HG03159 (cell line): ENCODE data around the gene MRPL37.
"Not testable (repeated sequence)": the region's sequence is repeated elsewhere in the genome, so short reads cannot be mapped to it uniquely, and the experiment has no call there.

Experiments
- ATAC-seq: cut with Tn5 transposase; IDR thresholded peaks from one replicate; pipeline ENCODE4 v1.9.1; 2021; ENCODE audit warnings: mild to moderate bottlenecking, moderate library complexity; ENCODE audit not compliant: unreplicated experiment

MRPL37 gene

DNA sequence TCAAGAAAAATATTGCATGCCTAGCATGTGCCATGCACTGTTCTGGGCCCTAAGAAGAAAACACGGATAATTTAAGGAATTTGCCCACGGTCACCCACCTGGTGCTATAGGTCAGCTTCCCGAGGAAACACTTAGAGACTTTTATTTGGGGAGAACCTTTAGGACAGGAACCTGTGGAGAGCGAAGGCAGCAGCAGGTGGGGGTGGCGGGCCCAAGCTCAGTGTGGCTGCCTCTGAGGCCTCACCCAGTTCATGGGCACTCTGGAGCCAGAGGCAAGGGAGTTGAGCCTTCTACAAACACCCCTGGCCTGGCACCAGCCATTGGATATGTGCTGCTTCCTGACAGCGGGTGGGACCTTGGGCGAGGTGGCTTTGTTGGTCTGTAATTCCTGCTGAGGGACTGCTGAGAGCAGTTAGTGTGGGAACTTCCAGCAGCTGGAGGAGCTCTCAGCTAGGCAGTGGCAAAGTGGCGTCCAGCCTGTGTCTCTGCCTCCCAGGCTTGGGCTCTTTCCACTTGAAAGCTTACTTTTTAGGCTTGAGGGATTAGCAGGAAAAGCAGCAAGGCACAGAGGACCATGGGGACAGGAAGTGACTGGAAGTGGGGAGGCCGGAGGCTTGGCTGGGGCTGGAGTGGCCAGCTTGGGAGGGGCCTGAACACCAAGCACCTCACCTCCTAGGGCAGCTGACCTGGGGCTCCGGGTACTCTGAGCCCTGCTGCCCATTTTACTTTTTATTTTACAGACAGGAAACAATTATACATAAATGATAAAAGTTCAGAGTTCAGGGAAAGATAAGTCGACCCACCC, 19.1 kb downstream of the MRPL37 start:
- no peak for ATAC-seq

DNA sequence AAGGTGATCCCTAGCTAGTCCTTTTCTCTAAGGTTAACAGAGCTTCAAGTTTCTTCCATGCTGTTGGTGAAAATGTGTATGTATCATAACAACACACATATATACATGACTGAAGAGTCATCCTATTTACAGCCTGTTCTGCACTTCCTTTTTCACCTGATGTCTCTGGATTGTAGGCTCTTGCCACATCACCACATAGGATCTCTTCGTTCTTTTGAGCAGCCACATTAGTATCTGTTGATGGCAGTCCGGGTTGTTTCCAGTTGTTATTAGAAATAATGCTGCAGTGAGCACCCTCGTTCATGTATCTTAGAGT, 19.7 kb downstream of the MRPL37 start:
- ATAC-seq = no peak

DNA sequence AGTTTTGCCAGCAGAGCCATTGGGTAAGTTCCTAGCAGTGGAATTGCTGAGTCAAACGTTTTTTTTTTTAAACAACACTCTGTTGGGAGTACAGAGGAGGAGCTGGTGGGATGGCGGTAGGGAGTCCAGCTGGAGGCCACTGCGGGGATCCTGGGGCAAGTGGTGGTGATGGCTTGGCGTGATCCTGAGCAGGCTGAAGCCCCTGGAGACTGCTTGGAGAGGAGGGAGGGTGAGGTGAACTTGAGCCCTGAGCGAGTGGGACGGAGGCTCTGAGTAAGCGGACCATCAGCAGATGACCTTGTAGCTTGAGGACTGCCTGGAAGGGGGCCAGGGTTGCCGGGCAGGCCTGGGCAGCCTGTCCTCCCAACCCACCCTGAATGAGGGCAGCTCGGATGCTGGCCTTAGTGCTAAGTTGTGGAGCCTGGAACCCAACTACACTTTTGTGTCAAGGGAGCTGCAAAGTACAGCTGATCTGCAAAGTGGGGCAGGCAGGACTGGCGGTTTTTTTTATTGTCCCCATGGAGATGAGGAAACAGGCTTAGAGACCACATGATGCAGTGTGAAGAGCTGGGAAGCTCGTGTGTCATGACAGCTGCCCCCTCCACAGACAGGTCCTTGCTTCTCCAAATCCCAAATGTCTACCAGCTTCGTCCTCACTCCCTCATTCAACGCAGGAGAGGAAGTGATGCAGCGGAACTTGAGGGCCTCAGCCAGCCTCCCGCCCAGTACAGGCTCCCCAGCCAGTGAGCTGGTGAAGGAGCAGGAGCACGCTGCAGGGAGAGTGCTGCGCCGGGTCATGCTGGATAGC, 20.2 kb downstream of the MRPL37 start:
- ATAC-seq = no peak

DNA sequence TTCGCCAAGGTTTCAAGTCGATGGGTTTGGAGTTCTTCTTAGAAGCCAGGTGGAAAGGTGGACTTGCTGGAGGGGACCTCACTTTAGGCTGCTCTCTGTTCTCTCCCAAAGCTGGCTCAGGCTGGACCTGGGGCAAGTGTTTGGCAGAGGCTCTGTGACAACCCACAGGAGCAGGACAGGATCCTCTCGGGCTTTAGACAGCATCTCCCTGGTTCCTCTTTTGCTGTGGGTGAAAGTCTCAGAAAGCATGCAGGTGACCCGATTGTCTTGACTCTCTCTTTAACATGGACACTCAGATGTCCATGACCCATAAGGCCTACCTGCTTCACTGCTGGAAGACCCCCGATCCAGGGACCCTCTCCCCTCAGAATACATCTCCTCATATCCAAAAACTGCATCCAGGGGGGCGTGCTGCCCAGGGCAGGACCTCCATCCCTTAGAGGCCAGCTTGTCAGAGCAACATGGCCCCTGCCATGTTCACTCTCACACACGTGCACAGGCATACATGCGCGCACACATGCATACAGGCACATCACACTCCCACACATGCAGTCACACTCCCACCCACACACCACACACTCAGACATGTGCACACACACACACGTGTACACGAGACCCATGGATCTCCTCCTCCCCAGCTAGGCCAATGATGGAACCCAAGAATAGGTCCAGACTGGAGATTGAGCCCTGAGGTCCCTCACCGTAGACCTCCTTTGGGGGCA, 21.3 kb downstream of the MRPL37 start:
- no peak for ATAC-seq

DNA sequence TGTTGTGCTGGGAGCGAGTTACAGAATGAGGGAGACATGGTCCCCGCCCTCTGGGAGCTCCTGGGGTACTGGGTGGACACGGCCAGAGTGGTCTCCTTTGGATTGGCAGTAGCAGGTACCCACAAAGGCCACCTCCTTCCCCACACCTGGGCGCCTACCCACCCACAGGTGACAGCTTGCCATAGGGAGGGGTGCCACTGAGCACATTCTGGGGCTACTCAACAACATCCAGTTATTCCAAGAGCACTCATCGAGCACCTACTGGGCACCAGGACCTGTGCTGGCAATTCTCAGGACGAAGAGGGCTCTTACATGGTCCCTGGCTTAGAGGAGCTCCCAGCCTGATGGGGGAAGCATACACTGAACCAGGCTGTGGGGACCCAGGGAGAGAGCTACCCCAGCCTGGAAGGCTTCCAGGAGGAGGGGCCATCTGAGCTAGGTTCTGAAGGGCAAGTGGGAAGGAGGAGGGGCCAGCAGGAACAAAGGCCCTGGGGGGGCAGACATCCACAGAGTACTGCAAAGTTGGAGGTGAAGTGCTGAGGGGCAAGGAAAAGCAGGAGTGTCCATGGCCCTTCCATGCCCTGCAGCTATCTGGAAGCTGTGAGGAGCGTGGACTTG, 22.0 kb downstream of the MRPL37 start:
- no peak for ATAC-seq

DNA sequence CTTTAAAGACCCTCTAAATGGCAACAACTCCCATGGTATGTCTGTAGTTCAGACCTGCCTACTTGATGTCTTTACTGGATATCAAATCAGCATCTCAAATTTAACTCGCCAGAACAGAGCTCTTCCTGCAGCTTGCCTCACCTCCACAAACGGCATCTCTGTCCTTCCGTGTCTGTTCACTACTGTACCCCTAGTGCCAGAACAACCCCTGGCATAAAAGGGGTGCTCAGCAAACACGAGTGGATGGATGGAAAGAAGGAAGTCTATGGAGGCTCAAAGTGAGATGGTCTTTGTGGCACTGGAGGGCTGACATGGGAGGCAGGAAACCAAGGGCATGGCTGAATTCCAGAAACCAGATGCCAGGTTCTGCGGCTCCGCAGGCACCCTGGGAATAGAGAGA, 22.7 kb downstream of the MRPL37 start:
- no peak for ATAC-seq

DNA sequence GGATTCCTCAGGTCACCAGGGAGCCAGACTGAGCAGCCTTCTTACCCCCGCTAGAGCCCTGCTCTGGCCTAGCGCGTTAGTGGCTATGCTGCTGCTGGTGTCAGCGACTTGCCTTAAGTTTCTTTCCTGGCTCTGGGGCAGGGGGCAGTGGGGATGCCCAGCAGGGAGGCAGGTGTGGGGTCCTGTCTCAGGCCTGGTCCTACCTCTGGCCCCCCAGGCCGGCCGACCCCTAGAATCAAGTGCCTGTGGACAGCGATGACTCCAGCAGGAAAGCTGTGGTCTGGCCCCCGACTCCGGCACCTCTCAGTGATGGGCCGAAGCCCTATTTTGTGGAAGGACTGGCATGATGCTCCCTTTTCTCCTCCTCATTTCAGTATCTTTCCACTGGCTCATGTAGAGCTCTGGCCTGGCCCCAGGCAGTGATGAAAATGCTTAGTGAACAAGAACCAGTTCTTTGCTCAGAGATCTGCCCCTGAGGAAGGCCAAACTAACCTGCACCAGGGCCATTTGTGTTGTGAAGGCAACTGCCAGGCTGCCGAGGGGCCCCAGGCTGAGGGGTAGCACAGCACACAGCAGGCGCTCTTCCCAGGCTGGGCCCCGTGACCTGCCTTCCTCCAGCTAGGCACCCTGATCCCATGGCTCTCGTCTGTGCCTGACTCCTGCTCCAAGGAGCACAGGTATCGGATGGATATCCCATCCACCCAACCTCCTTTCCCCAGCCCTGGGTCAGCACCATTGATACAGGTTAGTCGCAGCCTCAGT, 23.7 kb downstream of the MRPL37 start:
- no peak for ATAC-seq

DNA sequence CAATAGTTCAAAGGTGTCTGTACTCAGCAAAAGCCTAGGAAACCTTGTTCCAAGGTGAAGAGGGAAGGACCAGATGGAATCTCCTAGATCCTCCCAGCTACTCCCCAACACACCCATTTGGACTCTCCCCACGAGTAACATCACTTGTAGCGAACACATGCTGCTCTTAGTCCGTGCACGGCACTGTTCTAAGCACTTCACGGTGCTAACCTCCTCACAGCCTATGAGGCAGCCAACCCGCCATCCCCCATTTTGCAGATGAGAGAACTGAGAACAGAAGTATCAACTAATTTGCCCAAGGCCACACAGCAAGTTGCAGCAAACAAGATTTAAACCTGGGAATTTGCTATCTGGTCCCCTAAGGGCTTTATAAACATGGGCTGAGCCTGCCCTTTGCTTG, 24.3 kb downstream of the MRPL37 start:
- ATAC-seq = no peak

DNA sequence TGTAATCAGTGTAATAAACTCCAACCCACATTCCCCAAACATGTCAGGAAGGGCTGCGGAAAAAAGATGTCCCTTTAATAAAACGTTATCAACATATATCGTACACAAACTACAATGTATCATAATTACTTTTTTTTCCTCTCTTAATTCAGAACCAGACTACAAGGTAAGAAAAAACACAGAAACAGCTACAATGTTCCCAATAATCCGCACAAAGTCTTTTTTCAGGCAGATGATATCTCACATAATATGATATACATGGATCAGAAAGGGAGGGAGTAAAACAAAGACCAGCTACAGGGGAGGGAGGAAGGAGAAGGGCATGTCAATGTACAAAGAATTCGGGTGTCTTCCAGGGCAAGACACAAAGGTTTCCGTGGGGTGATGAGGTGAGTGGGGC, 25.4 kb downstream of the MRPL37 start:
- no peak for ATAC-seq

DNA sequence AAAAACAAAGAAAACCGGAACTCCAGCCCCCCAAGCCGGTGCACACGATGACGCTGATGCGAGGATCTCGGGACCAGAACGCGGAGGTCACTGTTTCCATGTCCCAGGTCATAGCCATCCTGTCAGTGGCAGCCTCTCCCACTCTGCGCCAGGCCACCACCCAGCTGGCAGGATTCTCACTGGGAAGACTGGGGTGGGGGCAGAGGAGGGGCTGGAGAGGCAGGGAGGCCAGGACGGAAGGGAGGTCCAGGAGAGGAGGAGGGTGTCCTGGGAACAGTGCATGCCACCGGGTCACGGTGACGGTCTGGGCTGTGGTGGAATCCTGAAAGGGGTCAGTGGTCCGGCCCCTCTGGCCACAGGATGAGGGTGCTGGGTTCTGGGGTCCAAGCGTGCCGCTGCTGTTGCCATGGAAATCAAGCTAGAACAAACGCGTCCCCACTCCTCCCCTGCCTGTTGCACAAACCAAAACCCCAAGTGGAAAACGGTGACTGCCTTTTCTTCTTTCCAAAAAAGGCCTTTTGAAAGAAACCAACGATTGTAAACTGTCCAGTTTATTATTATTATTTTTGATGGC, 26.1 kb downstream of the MRPL37 start:
- no peak for ATAC-seq

DNA sequence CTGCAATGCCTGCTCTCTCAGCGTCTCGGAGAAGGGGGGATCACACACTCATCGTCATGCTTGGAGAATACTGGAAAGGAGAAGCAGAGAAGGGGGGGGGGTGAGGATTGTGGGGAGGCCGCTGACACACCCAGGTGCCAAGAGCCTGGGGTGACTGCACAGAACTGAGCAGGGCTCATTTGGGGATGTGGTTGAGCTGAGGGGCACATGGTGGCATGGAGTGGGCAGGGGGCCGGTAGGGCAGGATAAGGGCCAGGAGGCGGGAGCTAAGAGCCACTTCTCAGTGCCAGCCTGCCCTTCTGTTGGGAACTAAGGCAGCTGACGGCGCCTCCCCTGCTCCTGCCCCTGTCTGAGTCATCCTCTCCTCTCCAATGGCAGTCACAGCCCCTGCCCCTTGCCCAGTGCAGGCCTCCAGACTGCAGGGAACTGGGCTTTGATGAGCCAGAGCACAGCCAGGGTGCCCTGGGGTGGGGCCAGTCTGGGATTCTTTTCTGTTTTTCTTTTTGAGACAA, 27.2 kb downstream of the MRPL37 start:
- no peak for ATAC-seq

DNA sequence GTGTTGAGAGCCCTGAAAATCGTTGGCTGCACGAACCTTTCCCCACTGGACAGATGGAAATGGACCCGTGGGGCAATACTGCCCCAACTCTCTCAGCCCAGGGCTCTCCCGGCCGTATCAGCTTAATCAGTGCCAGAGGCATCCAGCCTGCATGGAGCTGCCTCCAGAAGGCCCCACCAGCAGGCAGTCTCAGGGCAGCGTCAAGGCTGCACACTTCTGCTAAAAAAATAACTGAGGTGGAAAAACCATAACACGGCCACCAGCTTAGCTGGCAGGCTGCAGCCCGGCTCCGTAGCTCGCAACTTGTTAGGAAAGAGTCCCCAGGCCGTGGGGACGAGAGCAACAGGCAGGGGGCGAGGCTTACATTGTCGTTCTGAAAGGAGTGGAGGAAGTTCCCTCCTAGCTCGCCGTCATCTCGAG, 27.9 kb downstream of the MRPL37 start:
- no peak for ATAC-seq

DNA sequence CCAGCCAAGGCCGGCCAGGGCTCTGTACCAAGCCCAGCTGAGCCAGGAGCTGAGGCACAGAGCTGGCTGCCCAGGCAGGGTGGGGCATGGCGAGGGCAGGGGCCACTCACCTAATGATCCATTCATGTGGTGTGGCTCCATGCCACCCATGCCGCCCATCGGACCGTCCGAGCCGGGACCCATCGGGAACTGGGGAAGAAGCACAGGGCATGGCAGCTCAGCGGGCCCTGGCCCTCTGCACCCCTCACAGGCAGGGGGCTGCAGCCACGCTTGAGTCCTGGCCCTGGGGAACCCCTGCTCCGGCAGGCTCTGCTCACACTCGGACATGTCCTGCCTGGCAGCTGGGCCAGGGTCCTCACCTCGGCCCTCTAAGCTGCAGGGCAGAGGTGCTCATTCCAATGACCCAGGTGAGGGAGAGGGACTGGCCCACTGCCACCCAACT, 28.7 kb downstream of the MRPL37 start:
- no peak for ATAC-seq

DNA sequence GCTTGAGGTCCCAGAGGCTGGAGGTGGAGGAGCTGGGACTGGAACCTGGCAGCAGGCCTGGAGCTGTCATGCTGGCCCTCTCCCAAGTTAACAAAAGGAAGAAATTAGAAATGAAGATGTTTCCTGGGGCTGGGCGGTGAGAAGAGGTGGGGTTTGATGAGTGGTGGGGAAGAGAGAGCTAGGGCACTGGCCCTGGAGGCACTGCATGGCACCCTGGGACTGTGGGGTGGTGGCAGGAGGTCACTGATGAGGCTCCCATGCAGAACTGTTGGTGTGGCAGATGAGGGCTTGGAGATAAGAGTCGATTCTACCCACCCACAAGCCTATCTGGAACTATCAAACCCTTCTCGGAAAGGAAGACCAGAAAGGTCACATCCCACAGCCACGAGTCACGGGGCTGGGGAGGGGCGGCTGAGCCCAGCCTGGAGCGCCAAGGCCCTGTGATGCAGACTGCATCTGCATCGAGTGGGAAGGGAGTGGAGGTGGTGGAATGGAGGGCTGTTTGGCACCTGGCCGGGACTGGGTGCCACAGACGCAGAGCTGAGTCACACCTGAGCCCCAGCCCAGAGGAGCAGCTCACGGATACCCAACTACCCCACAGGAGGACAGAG, 29.4 kb downstream of the MRPL37 start:
- no peak for ATAC-seq

DNA sequence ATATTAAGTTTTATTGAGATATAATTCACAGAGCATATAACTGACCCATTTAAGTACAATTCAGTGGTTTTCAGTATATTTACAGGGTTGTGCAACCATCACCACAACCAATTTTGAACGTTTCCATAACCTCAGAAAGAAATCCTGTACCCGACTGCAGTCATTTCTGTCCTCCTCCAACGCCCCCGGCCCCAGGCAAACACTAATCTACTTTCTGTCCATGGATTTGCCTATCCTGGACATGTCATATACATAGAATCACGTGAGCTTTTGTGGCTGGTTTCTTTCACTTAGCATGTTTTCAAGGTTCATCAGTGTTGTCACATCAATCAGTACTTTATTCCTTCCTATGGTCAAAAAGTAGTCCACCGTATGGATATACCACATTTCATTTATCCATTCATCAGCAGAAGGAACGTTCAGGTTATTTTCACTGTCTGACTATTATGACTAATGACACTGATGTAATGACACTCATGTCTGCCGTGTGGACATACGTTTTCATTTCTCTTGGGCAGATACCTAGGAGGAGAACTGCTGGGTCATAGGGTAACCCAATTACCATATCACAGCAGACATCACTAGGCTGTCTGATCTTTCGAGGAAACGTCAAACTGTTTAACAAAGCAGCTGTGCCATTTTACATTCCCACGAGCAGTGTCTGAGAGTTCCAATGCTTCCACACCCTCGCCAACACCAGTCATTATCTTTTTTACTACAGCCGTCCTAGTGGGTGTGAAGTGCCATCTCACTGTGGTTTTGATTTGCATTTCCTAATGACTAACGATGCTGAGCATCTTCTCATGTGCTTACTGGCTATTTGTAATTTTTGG, 30.8 kb downstream of the MRPL37 start:
- no peak for ATAC-seq

DNA sequence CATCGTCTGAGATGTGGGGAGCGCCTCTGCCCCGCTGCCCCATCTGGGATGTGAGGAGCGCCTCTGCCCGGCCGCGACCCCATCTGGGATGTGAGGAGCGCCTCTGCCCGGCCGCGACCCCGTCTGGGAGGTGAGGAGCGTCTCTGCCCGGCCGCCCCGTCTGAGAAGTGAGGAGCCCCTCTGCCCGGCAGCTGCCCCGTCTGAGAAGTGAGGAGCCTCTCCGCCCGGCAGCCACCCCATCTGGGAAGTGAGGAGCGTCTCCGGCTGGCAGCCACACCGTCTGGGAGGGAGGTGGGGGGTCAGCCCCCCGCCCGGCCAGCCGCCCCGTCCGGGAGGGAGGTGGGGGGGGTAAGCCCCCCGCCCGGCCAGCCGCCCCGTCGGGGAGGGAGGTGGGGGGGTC, 33.2 kb downstream of the MRPL37 start:
- not testable (repeated sequence) for ATAC-seq

DNA sequence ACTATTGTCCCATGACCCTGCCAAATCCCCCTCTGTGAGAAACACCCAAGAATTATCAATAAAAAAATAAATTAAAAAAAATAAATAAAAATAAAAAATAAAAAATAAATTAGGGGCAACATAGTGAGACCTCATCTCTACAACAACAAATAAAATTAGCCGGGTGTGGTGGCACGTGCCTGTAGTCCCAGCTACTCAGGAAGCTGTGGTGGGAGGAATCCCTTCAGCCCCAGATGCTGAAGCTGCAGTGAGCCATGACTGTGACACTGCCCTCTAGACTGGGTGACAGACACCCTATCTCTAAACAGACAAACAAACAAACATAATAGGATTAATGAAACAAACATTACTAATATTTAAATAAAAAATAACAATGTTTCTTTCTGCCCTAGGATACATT, 34.3 kb downstream of the MRPL37 start:
- ATAC-seq = no peak

DNA sequence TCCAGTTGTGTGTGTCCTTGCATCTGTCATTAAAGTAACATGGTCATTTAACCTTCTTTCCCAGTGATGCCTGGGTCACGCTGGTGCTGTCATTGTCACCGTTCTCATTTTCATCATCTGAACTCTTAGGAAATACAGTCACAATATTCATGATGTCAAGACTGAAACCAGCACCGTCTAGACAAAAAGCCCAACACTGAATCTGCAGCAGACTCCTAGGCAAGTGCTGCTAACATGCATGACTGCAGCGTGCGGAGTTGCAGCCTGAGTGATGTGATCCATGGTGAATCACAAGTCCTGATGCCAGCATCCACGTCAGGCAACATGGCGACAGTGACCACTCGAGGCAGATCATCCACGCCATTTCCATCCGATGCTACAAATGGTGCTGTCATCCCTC, 37.6 kb downstream of the MRPL37 start:
- no peak for ATAC-seq
